NCI-H774 (cell line): ENCODE results near the gene COG7.
"Not testable (repeated sequence)": the region's sequence is repeated elsewhere in the genome, so short reads cannot be mapped to it uniquely, and the experiment has no call there.

Experiments
- DNase-seq: peaks from one replicate; lab custom pipeline; 2025; lab: John Stamatoyannopoulos, UW

The COG7 gene

GRCh38 chr16:23452572-23453337, at the start of gene COG7:
Gene COG7 (minus strand): TSS chr16:23453189. CDS start chr16:23452994, 195 bp downstream.
- DNase-seq = peak; percentile 72

- DNase-seq = no peak
Observed at GRCh38 chr16:23502466-23502865, 49.5 kb upstream of the COG7 start.

- DNase-seq = no peak
Observed at GRCh38 chr16:23501291-23501690, 48.3 kb upstream of the COG7 start.

GRCh38 chr16:23500862-23501225, 47.9 kb upstream of the COG7 start:
- no peak for DNase-seq

GRCh38 chr16:23500212-23500861, 47.3 kb upstream of the COG7 start:
- no peak for DNase-seq

- DNase-seq = no peak
Observed at GRCh38 chr16:23499801-23500200, 46.8 kb upstream of the COG7 start.

GRCh38 chr16:23498863-23499262, 45.9 kb upstream of the COG7 start:
- DNase-seq = no peak

GRCh38 chr16:23497543-23497868, 44.5 kb upstream of the COG7 start:
- no peak for DNase-seq

- DNase-seq = no peak
Observed at GRCh38 chr16:23496821-23497542, 44.0 kb upstream of the COG7 start.

- no peak for DNase-seq
Observed at GRCh38 chr16:23495671-23496070, 42.7 kb upstream of the COG7 start.

- DNase-seq = no peak
Observed at GRCh38 chr16:23494188-23494587, 41.2 kb upstream of the COG7 start.

GRCh38 chr16:23491490-23492391, 38.8 kb upstream of the COG7 start:
- DNase-seq = no peak

- no peak for DNase-seq
Observed at GRCh38 chr16:23486480-23486879, 33.5 kb upstream of the COG7 start.

GRCh38 chr16:23485841-23486240, 32.9 kb upstream of the COG7 start:
- no peak for DNase-seq

- no peak for DNase-seq
Observed at GRCh38 chr16:23485257-23485614, 32.2 kb upstream of the COG7 start.

- DNase-seq = no peak
Observed at GRCh38 chr16:23484510-23485256, 31.7 kb upstream of the COG7 start.

- not testable (repeated sequence) for DNase-seq
Observed at GRCh38 chr16:23483492-23483891, 30.5 kb upstream of the COG7 start.

GRCh38 chr16:23482778-23483177, 29.8 kb upstream of the COG7 start:
- DNase-seq = no peak

- no peak for DNase-seq
Observed at GRCh38 chr16:23480257-23480656, 27.3 kb upstream of the COG7 start.

GRCh38 chr16:23479138-23479537, 26.1 kb upstream of the COG7 start:
- DNase-seq = no peak

GRCh38 chr16:23478566-23478965, 25.6 kb upstream of the COG7 start:
- no peak for DNase-seq

- DNase-seq = no peak
Observed at GRCh38 chr16:23476289-23476688, 23.3 kb upstream of the COG7 start.
